ENCODE results near the gene ZMYM4.

DNA sequence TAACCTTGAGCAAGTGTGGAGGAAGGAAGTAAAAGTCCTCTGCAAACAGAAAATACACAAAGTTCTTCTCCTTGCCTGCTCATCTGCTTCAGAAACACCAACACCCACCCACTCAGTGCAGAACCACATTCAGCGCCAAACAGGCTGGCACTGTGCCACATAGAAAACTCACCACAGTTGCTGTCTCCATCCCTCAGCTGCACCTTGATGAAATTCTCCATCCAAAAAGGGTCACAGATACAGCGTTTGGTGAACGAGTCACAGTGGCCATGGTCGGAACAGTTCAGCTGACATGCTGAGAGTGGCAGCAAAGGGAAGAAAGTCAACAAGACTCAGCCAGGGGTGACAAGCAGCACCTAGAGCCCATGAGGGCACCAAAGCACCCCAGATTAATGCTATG, 174.2 kb downstream of the ZMYM4 start:
- TF ChIP-seq CTCF (IDR thresholded peaks at IDR 0.05) (no peak), POLR2A (IDR thresholded peaks at IDR 0.05) (no peak)
